A549 (cell line): ENCODE data around the gene ZNF750. TPM values are rescaled to one million over a fixed set of nuclear protein-coding genes. Genes with fewer than 3 reads are reported as not detected.

Experiments used
- ATAC-seq, 2 experiments: fragments of 200-7000 bp in 1 of 2; fragments of >200 bp in 1 of 2; cut with Nextera tagmentation in 1 of 2; cut with Tn5 transposase in 1 of 2; 3 replicates each; pipeline versions ENCODE4 v1.8.0 to v1.9.1; 2018 to 2020; ENCODE audit warnings: mild to moderate bottlenecking in 1 of 2, moderate library complexity in 1 of 2
- CTCF ChIA-PET: fragments of 300-600 bp; sonication (Branson Sonifier 250); formaldehyde crosslinking; extraction: SDS; loops from one replicate; lab custom pipeline; 2021; ENCODE audit warnings: antibody characterized with exemption, inconsistent platforms; lab: Yijun Ruan, JAX
- POLR2A ChIA-PET: fragments of 350-600 bp; formaldehyde crosslinking; extraction: SDS; loops from one replicate; lab custom pipeline; 2021; ENCODE audit warnings: antibody characterized with exemption, inconsistent platforms; lab: Yijun Ruan, JAX
- DNase-seq, 2 experiments: peaks; one replicate each; pipeline versions ENCODE4 v3.0.0 to v3.0.0-alpha.2; 2011 to 2016; ENCODE audit warnings: low read depth in 1 of 2, low spot score in 1 of 2
- FAIRE-seq: peaks from 2 replicates; lab custom pipeline; 2011; peaks lifted over from hg19 to GRCh38; lab: Jason Lieb, UNC
- H3K27ac ChIP-seq, 2 experiments: fragments of >200 bp; sonication (Bioruptor Twin); formaldehyde crosslinking; 3 replicates each; pipeline ENCODE4 v1.5.1; 2016 to 2017
- H3K4me1 ChIP-seq: fragments of >200 bp; sonication (Bioruptor Twin); formaldehyde crosslinking; 3 replicates; pipeline ENCODE4 v1.6.1; 2016
- H3K4me2 ChIP-seq: fragments of >200 bp; sonication (Bioruptor Twin); formaldehyde crosslinking; 3 replicates; pipeline ENCODE4 v1.6.1; 2016
- H3K4me3 ChIP-seq: fragments of >200 bp; sonication (Bioruptor Twin); formaldehyde crosslinking; 3 replicates; pipeline ENCODE4 v1.5.1; 2016
- H3K9me3 ChIP-seq: fragments of >200 bp; sonication (Bioruptor Twin); formaldehyde crosslinking; 3 replicates; pipeline ENCODE4 v1.6.1; 2016
- ATOH8 ChIP-seq: fragments of 250-450 bp; sonication (Bioruptor Pico); IDR thresholded peaks from 2 replicates; pipeline ENCODE4 v1.5.0; 2020; ENCODE audit warnings: low read depth, mild to moderate bottlenecking, moderate library complexity
- CBX2 ChIP-seq: fragments of 200-600 bp; sonication (generic); IDR thresholded peaks from 2 replicates; pipeline ENCODE4 v1.6.1; 2016; ENCODE audit warnings: low read depth, mild to moderate bottlenecking, borderline replicate concordance
- CEBPB ChIP-seq, 2 experiments: fragments of >200 bp in 1 of 2; sonication (Bioruptor Twin) in 1 of 2; formaldehyde crosslinking in 1 of 2; IDR thresholded peaks; 2 replicates each; pipeline ENCODE4 v1.6.1; 2012 to 2016
- EHF ChIP-seq: fragments of 250-450 bp; sonication (Bioruptor Pico); IDR thresholded peaks from 2 replicates; pipeline ENCODE4 v1.5.0; 2020; ENCODE audit warnings: mild to moderate bottlenecking
- EHMT2 ChIP-seq: fragments of 200-600 bp; sonication (generic); IDR thresholded peaks from 2 replicates; pipeline ENCODE4 v1.6.1; 2016; ENCODE audit warnings: antibody characterized with exemption, low read depth, mild to moderate bottlenecking, moderate library complexity
- FOSB ChIP-seq: fragments of 250-450 bp; sonication (Bioruptor Pico); IDR thresholded peaks from 2 replicates; pipeline ENCODE4 v1.5.0; 2020; ENCODE audit warnings: mild to moderate bottlenecking, moderate library complexity
- HDAC2 ChIP-seq: fragments of 200-600 bp; sonication (generic); IDR thresholded peaks from 2 replicates; pipeline ENCODE4 v1.6.1; 2016
- HMGXB4 ChIP-seq: fragments of 250-450 bp; sonication (Bioruptor Pico); IDR thresholded peaks from 2 replicates; pipeline ENCODE4 v1.5.0; 2021; ENCODE audit warnings: mild to moderate bottlenecking, moderate library complexity, borderline replicate concordance
- HOXA7 ChIP-seq: fragments of 250-450 bp; sonication (Bioruptor Pico); IDR thresholded peaks from 2 replicates; pipeline ENCODE4 v1.5.0; 2020; ENCODE audit warnings: mild to moderate bottlenecking, moderate library complexity
- JUN ChIP-seq, 2 experiments: fragments of >200 bp; sonication (Bioruptor Twin); formaldehyde crosslinking; IDR thresholded peaks; 2 replicates in 1 of 2; 3 replicates in 1 of 2; pipeline ENCODE4 v1.6.1; 2016 to 2017
- JUNB ChIP-seq: fragments of >200 bp; sonication (Bioruptor Twin); formaldehyde crosslinking; IDR thresholded peaks from 2 replicates; pipeline ENCODE4 v1.6.1; 2016
- KDM1A ChIP-seq: fragments of 200-600 bp; sonication (generic); IDR thresholded peaks from 2 replicates; pipeline ENCODE4 v1.6.1; 2016; ENCODE audit warnings: low read depth, mild to moderate bottlenecking
- KDM5A ChIP-seq: fragments of 200-600 bp; sonication (generic); IDR thresholded peaks from 2 replicates; pipeline ENCODE4 v1.6.1; 2016; ENCODE audit warnings: antibody characterized with exemption, mild to moderate bottlenecking
- MAFK ChIP-seq: fragments of 450-650 bp; IDR thresholded peaks from 2 replicates; pipeline ENCODE4 v1.6.1; 2014; ENCODE audit not compliant: partially characterized antibody
- MAZ ChIP-seq: fragments of 150-350 bp; IDR thresholded peaks from 2 replicates; pipeline ENCODE4 v1.6.1; 2014; ENCODE audit warnings: antibody characterized with exemption, low read depth, low read length, borderline replicate concordance
- NFE2L2 ChIP-seq: fragments of 150-350 bp; conservative IDR thresholded peaks from 2 replicates; pipeline ENCODE4 v1.6.1; 2014; ENCODE audit warnings: low read length
- NPAS2 ChIP-seq: fragments of 250-450 bp; sonication (Bioruptor Pico); IDR thresholded peaks from 2 replicates; pipeline ENCODE4 v1.8.0; 2022; ENCODE audit warnings: mild to moderate bottlenecking, moderate library complexity, borderline replicate concordance
- POLR2A ChIP-seq: IDR thresholded peaks from 2 replicates; pipeline ENCODE4 v1.6.1; 2012; ENCODE audit warnings: mild to moderate bottlenecking, low read length
- RAD21 ChIP-seq, 2 experiments: fragments of >200 bp in 1 of 2; sonication (Bioruptor Twin) in 1 of 2; formaldehyde crosslinking in 1 of 2; IDR thresholded peaks in 1 of 2; conservative IDR thresholded peaks in 1 of 2; 2 replicates in 1 of 2; 3 replicates in 1 of 2; pipeline ENCODE4 v1.6.1; 2012 to 2018; ENCODE audit warnings: inconsistent platforms in 1 of 2
- RCOR1 ChIP-seq: fragments of 150-350 bp; IDR thresholded peaks from 2 replicates; pipeline ENCODE4 v1.6.1; 2014; ENCODE audit warnings: antibody characterized with exemption, low read length, low read depth
- RFX5 ChIP-seq: fragments of 450-650 bp; IDR thresholded peaks from 2 replicates; pipeline ENCODE4 v1.7.1; 2014; ENCODE audit warnings: antibody characterized with exemption, mild to moderate bottlenecking, moderate library complexity
- SMC3 ChIP-seq: fragments of >200 bp; sonication (Bioruptor Twin); formaldehyde crosslinking; IDR thresholded peaks from 3 replicates; pipeline ENCODE4 v1.6.1; 2018; ENCODE audit warnings: inconsistent platforms
- SREBF2 ChIP-seq: fragments of 450-650 bp; IDR thresholded peaks from 2 replicates; pipeline ENCODE4 v1.6.1; 2014; ENCODE audit warnings: mild to moderate bottlenecking, moderate library complexity
- TFCP2L1 ChIP-seq: fragments of 250-450 bp; sonication (Bioruptor Pico); IDR thresholded peaks from 2 replicates; pipeline ENCODE4 v1.5.0; 2021; ENCODE audit warnings: mild to moderate bottlenecking
- ZFP36 ChIP-seq: fragments of 450-650 bp; IDR thresholded peaks from 2 replicates; pipeline ENCODE4 v1.6.1; 2014; ENCODE audit warnings: borderline replicate concordance; ENCODE audit not compliant: partially characterized antibody
- ZNF302 ChIP-seq: fragments of 250-450 bp; sonication (Bioruptor Pico); IDR thresholded peaks from 2 replicates; pipeline ENCODE4 v1.9.0; 2021; ENCODE audit warnings: inconsistent platforms, mild to moderate bottlenecking, moderate library complexity
- WGBS: methylation state at CpG from one replicate; pipeline ENCODE4 v1.1.6; 2017; ENCODE audit errors: missing lambda C conversion rate; 5-methylcytosine and 5-hydroxymethylcytosine counted together
- polyA plus RNA-seq, 4 experiments: library from polyadenylated mRNA; depleted of rRNA in 3 of 4; stranded (reverse); fragments of >200 nt; fragmentation: RNase III in 1 of 4; extraction: RNeasy Plus Mini Kit Qiagen cat#74134 plus additional on column Dnase treatment in 1 of 4; gene quantifications; 2 replicates in 3 of 4; 3 replicates in 1 of 4; pipeline ENCODE4 v1.2.3, GENCODE V29; 2011 to 2017

ZNF750 gene
- polyA plus RNA-seq, 2 of the 4 experiments (the other 2 are of a cell fraction), result not detected

- no peak for TF ChIP-seq MAFK
Observed at GRCh38 chr17:82816358-82816757, 23.5 kb downstream of the ZNF750 start (continued).

GRCh38 chr17:82815790-82816305 lies 24.0 kb downstream of the ZNF750 start:
- WGBS, result 95% methylated on average over 13 of the region's 13 CpGs
- POLR2A ChIA-PET, result no interaction called here

GRCh38 chr17:82815354-82815753 lies 24.5 kb downstream of the ZNF750 start:
- peaks cover 10% of the 10 kb centered on the region for H3K9me3 ChIP-seq
- 94% methylated on average over 5 of the region's 5 CpGs for WGBS
- CTCF ChIA-PET, result interaction anchor here (0.9 to 1.6 kb wide), 5 partner anchors 10 to 41 kb away, joined by 3 to 6 read pairs (median 3); no protein-coding TSS in a partner anchor
- ATAC-seq, result peak; percentile 16; a peak in 2 of 6 replicates
- TF ChIP-seq NPAS2 (no peak), FOSB (CRISPR knock-in tag) (no peak), HMGXB4 (CRISPR knock-in tag) (no peak), SREBF2 (no peak), JUNB (no peak), KDM5A (no peak), RAD21 (conservative IDR thresholded peaks at IDR 0.05 in 1 of 2, IDR thresholded peaks at IDR 0.05 in 1 of 2) (no peak), RFX5 (no peak), EHMT2 (no peak), RCOR1 (no peak), ZNF302 (CRISPR knock-in tag) (no peak)
- POLR2A ChIA-PET, result no interaction called here
- H3K4me3 ChIP-seq, result no peak overlapping the region
- H3K27ac ChIP-seq, result no peak overlapping the region
- DNase-seq, result no peak
- H3K4me2 ChIP-seq, result no peak overlapping the region
- H3K4me1 ChIP-seq, result no peaks in the 10 kb centered on the region
- FAIRE-seq, result no peak

More at GRCh38 chr17:82815790-82816305, 24.0 kb downstream of the ZNF750 start:
- FAIRE-seq, result no peak
- DNase-seq, result no peak
- no peak for ATAC-seq
- Histone ChIP-seq H3K9me3 (peaks cover 15% of the 10 kb centered on the region), H3K4me3 (no peak overlapping the region), H3K27ac (no peak overlapping the region), H3K4me1 (no peaks in the 10 kb centered on the region), H3K4me2 (no peak overlapping the region)
- no peak for TF ChIP-seq RFX5
- TF ChIP-seq NFE2L2, result no peak
- TF ChIP-seq CEBPB (IDR thresholded peaks at IDR 0.05), result peak; percentile 89 to 91; a peak in 3 of 4 replicates
- TF ChIP-seq CBX2, result no peak
- TF ChIP-seq KDM1A, result no peak
- CTCF ChIA-PET, result interaction anchor here (0.9 to 1.6 kb wide), 3 partner anchors 11 to 42 kb away, joined by 3 to 6 read pairs (median 4); no protein-coding TSS in a partner anchor

- no peak for FAIRE-seq
- CTCF ChIA-PET, result interaction anchor here (0.8 to 1.6 kb wide), 6 partner anchors 10 to 41 kb away, joined by 3 to 6 read pairs (median 4); no protein-coding TSS in a partner anchor
Observed at GRCh38 chr17:82814834-82815233, 25.0 kb downstream of the ZNF750 start.

More at GRCh38 chr17:82814834-82815233, 25.0 kb downstream of the ZNF750 start:
- Histone ChIP-seq H3K27ac (no peak overlapping the region), H3K9me3 (peaks cover 5% of the 10 kb centered on the region; the same call in 2 of the 3 replicates), H3K4me1 (no peaks in the 10 kb centered on the region), H3K4me2 (no peak overlapping the region), H3K4me3 (no peak overlapping the region)
- DNase-seq (no peak), ATAC-seq (no peak)
- WGBS, result 94% methylated on average over 20 of the region's 20 CpGs
- no peak for TF ChIP-seq ZFP36
- no peak for TF ChIP-seq EHF (CRISPR knock-in tag)
- no peak for TF ChIP-seq SMC3
- TF ChIP-seq MAZ, result no peak
- no peak for TF ChIP-seq FOSB (CRISPR knock-in tag)
- TF ChIP-seq NFE2L2, result no peak
- TF ChIP-seq RFX5, result no peak
- no peak for TF ChIP-seq POLR2A
- no peak for TF ChIP-seq HDAC2
- no peak for TF ChIP-seq JUN (IDR thresholded peaks at IDR 0.05)
- TF ChIP-seq ATOH8 (CRISPR knock-in tag), result no peak
- TF ChIP-seq HOXA7 (CRISPR knock-in tag), result no peak
- TF ChIP-seq TFCP2L1, result no peak
- TF ChIP-seq CEBPB (IDR thresholded peaks at IDR 0.05), result no peak
- POLR2A ChIA-PET, result no interaction called here
